HG03025 (cell line): ENCODE results near the gene TBC1D19.
A peak's percentile ranks its signal among the peaks of the same experiment; 100 is the strongest.
"Not testable (repeated sequence)": the region's sequence is repeated elsewhere in the genome, so short reads cannot be mapped to it uniquely, and the experiment has no call there.

ENCODE experiments used
- ATAC-seq: cut with Tn5 transposase; IDR thresholded peaks from one replicate; pipeline ENCODE4 v1.9.1; 2021; ENCODE audit warnings: mild to moderate bottlenecking, moderate library complexity; ENCODE audit not compliant: unreplicated experiment, low FRiP score

Gene TBC1D19, protein sequence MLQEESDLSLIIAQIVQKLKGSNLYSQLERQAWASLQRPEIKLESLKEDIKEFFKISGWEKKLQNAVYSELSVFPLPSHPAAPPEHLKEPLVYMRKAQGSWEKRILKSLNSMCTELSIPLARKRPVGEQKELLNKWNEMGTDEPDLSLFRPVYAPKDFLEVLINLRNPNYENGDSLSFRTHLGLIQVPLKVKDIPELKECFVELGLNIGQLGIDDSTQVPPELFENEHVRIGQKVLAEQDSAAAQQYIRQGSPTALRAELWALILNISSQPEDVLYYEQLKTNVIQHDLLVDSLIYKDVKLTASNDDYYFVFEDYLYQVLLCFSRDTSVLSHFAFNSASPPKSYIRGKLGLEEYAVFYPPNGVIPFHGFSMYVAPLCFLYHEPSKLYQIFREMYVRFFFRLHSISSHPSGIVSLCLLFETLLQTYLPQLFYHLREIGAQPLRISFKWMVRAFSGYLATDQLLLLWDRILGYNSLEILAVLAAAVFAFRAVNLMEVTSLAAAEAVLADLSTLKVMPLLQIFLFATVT

DNA sequence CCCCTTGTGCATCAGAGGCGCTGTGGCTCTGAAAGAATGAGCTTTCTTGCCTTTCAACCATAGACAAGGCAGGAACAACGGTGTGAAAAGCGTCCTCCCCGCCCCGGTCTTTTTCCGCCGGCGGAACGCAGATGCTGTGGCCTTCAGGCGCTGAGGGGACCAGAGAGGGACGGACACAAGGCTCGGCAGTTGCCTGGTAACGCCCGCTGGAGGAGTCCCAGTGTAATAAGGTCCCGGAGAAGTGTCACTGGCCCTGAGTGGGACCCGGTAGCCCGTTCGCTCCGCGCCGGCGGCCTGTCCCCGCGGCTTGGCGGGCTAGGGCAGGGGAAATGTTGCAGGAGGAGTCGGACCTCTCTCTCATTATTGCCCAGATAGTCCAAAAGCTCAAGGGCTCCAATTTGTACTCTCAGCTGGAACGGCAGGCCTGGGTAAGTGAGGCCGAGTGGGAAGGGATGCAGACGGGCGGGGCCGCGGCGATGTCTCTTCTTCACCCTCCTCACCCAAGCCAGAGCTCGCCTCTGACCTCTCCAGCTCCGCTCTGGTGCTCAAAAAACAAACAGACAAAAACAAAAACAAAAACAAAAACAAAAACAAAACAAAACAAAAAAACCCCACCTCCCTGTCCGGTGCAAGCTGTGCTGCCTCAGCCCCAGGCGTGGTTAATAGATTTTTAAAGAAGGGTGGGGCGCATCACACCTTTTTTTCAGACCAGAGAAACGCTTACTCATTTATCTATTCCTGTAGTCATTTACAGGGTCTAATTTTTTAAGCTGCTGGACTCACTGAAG lies at the start of gene TBC1D19:
TSS of gene TBC1D19 (plus strand) at position 220 of the 788 bp plus-strand sequence. CDS start at position 330, 110 bp downstream.
- ATAC-seq, result peak; percentile 100

DNA sequence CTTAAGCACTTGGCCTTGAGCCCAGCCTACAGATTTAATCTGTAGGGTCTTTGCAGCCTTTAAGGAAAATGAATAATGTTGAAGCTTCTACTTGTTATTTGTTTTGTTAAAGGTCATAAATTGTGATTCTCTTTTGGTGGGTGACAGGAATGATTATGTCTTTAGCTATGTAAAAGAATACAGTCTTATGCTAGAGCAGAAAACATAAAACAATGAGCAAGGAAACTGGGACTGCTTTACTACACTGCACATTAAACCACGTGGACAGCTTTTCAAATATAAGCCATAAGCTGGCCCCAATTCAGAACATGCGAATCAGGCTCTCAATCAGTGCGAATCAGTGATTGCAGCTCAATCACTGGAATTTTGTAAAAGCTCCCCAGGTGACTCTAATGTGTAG lies 40.9 kb upstream of the TBC1D19 start:
- ATAC-seq, result no peak

- ATAC-seq, result no peak
Measured at GRCh38 chr4:26544421-26544820, 39.5 kb upstream of the TBC1D19 start.

DNA sequence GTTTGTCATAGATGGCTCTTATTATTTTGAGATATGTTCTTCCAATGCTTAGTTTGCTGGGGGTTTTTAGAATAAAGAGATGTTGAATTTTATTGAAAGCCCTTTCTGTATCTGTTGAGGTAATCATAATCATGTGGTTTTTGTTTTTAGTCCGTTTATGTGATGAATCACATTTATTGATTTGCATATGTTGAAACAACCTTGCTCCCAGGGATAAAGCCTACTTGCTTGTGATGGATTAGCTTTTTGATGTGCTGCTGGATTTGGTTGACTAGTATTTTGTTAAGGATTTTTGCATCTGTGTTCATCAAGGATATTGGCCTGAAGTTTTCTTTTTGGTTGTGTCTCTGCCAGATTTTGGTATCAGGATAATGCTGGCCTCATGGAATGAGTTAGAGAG lies 35.5 kb upstream of the TBC1D19 start:
- not testable (repeated sequence) for ATAC-seq

GRCh38 chr4:26557164-26557563 lies 26.7 kb upstream of the TBC1D19 start:
- ATAC-seq, result no peak

DNA sequence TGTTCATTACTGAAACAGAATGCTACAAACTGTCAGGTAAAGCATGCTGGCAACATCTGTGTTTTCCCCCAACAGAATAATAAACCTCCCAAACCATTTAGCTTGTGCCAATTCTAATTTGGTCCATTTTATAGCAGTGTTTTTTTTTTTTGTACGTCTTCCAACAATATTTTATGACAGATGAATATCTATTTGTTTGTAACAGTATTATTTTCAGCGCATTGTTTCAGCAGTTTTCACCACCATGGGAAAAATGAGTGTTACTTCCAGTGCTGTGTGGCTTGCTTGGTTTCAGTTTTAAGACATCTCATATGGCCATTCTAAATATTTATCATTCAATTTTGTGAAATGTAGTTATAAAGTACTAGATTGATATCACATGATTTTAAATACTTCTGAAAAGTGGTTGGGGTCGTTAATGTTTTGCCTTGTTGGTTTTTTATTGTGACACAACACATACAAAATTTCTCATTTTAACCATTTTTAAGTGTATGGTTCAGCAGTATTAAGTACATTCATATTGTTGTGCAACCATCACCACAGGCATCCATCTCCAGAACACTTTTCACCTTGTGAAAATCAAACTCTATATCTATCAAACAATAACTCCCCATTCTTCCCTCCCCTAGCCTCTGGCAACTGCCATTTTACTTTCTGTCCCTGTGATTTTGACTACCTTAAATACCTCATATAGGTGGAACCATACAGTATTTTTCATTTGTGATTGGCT lies 25.6 kb upstream of the TBC1D19 start:
- ATAC-seq, result no peak

GRCh38 chr4:26566133-26566532 lies 17.8 kb upstream of the TBC1D19 start:
- ATAC-seq, result no peak

GRCh38 chr4:26568446-26568994 lies 15.4 kb upstream of the TBC1D19 start:
- no peak for ATAC-seq

- ATAC-seq, result no peak
Measured at GRCh38 chr4:26570596-26570995, 13.3 kb upstream of the TBC1D19 start.

- ATAC-seq, result no peak
Measured at GRCh38 chr4:26573389-26573794, 10.5 kb upstream of the TBC1D19 start.

GRCh38 chr4:26574563-26574962 lies 9.3 kb upstream of the TBC1D19 start:
- ATAC-seq, result no peak

DNA sequence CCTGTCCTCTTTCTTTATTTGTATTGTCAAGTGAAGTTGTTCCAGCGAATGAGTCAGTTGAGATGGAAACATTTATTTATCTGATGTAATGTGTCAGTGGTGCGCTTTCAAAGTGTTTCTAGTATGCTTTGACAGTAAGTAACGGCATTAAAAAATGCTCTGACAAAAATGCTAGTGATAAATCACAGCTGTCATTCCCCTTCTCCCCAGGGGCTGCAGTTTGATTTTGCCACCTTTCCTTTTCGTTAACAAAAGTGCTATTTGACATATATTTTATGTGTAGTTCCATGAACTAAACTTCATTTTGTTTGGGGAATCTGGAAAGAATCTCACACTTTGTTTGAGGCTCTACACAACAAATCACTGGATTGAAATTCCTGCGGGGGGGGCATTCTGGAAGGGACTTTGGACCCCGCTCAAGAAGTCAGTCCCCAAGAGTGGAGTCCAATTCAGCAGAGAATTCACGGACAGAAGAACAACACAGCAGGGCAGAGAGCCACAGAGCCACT lies 7.6 kb upstream of the TBC1D19 start:
- no peak for ATAC-seq

GRCh38 chr4:26577066-26577465 lies 6.8 kb upstream of the TBC1D19 start:
- ATAC-seq, result no peak

DNA sequence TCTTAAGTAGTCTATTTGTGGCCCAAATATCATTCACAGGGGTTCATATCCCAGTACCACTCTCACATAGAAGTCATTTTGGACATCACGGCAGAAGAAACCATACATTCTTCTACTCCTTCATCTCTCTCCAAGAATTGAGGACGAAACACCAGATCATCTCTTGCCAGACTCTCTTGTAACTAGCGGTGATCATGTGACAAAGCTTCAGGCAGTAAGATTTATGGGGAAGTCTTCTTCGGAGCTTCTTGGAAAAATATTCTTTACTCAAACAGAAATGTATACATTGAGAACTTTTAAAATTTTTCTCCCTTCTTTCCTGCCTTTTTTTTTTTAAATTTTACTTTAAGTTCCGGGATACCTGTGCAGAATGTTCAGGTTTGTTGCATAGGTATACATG lies 4.7 kb upstream of the TBC1D19 start:
- ATAC-seq, result no peak

GRCh38 chr4:26581341-26581740 lies 2.5 kb upstream of the TBC1D19 start:
- not testable (repeated sequence) for ATAC-seq

DNA sequence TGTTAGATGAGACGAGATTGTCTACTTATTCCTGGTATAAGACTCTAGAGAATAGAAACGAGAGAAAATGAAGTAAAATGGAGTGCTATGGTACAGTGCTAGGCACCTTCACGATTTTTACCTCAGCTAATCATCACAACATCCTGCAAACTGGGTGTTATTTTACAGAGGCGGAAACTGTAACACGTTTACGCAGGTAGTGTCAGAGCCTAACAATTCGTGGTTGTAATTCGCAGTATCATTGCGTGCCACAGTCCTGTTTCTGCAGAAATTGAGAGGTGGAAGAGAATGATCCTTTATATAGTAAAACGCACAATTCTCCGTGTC lies 383 bp upstream of the TBC1D19 start:
- ATAC-seq, result peak; percentile 64

- ATAC-seq, result no peak
Measured at GRCh38 chr4:26584725-26585124, 841 bp downstream of the TBC1D19 start.

DNA sequence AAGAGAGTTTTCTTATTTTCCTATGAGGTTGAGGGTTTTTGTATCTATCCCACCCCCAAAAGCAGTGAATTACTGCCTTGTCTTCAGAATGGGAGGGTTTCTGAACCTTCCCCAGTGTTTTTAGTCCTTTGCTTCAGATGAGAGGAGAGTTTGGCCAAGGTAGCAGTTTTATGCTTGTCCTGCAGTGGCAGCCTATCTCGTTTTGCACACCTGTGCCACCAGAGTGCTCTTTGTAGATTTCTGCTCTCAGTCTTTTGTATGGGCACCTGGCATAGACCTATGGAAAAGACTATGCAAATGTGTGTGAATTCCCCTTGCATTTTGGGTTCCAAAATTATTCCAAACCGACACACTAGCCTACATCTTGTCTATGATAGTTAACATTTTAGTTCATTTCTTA lies 5.8 kb downstream of the TBC1D19 start:
- ATAC-seq, result no peak

DNA sequence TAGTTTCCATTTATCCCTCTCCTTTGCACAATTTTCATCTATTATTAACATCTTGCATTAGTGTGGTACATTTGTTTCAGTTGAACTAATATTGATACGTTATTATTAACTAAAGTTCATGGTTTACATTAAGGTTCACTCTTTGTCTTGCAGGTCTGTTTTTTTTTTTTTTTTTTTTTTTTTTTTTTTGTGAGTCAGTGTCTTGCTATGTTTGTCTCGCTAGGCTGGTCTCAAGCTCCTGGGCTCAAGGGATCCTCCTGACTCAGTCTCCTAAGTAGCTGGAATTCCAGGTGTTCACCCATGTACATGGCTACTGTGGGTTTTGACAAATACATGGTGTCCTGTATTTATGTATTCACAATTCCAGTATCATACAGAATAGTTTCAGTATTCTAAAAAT lies 6.8 kb downstream of the TBC1D19 start:
- no peak for ATAC-seq

DNA sequence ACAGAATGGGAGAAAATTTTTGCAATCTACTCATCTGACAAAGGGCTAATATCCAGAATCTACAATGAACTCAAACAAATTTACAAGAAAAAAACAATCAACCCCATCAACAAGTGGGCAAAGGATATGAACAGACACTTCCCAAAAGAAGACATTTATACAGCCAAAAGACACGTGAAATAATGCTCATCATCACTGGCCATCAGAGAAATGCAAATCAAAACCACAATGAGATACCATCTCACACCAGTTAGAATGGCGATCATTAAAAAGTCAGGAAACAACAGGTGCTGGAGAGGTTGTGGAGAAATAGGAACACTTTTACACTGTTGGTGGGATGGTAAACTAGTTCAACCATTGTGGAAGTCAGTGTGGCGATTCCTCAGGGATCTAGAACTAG lies 9.7 kb downstream of the TBC1D19 start:
- ATAC-seq, result not testable (repeated sequence)
